GM19395 (cell line): Measurements from ENCODE around the gene ZNF605.
"Not testable (repeated sequence)": the region's sequence is repeated elsewhere in the genome, so short reads cannot be mapped to it uniquely, and the experiment has no call there.

Source experiments
- ATAC-seq: cut with Tn5 transposase; IDR thresholded peaks from one replicate; pipeline ENCODE4 v1.9.1; 2021; ENCODE audit warnings: mild to moderate bottlenecking, moderate library complexity; ENCODE audit not compliant: unreplicated experiment

ZNF605 gene

DNA sequence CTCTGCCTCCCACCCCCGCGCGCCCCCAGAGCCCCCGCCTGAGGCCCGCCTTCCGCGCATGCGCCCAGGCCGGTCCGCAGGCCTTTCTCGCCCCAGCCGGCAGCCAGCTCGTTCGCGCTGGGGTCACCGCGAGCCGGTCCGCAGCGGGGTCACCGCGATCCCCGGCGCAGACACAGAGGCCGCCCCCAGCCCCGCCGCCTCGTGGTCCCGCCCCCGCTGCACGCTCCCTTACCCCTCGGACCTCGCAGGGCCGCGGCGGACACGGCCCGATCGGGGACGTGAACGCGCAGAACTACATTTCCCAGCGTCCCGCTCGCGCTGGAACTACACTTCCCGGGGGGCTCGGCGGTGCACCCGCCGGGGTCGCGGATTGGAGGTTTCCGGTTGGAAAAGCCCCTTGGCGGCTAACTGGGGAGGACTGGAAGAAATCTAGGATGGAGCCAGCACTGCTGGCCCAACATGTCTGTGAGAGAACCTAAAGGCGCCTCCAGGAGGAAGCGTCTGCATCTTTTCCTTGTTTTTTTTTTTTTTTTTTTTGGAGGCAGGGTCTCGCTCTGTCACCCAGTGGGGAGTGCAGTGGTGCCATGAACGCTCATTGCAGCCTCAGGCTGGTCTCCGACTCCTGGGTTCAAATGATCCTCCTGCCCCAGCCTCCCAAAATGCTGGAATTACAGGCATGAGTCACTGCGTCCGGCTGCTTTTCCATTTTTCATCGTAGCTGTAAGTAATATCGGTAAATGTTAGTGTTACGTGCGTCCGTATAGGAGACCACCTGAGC is at the start of gene ZNF605:
Gene ZNF605 (minus strand): TSS at position 296 of the 778 bp plus-strand sequence. CDS start 10,671 bp downstream, outside the sequence.
- peak; percentile 94 for ATAC-seq

- no peak for ATAC-seq
These were observed 42.6 kb upstream of the ZNF605 start for GRCh38 chr12:132998741-132999140.

DNA sequence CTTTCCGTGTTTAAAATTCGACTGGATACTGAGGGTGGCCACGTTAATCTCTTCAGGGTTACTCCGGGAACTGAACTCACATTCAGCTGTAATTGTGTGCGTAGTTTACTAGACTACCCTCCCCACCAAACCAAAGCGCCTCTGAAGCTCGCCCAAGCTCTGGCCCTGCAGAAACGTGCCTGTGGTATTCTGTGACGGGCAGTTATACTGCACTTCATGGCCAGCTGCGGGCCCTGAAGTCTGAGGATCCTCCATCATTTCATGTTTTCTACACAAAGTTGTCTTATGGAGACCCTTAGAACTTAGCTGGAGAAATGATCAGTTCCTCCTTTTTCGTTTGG is 30.7 kb upstream of the ZNF605 start:
- peak; percentile 10 for ATAC-seq

DNA sequence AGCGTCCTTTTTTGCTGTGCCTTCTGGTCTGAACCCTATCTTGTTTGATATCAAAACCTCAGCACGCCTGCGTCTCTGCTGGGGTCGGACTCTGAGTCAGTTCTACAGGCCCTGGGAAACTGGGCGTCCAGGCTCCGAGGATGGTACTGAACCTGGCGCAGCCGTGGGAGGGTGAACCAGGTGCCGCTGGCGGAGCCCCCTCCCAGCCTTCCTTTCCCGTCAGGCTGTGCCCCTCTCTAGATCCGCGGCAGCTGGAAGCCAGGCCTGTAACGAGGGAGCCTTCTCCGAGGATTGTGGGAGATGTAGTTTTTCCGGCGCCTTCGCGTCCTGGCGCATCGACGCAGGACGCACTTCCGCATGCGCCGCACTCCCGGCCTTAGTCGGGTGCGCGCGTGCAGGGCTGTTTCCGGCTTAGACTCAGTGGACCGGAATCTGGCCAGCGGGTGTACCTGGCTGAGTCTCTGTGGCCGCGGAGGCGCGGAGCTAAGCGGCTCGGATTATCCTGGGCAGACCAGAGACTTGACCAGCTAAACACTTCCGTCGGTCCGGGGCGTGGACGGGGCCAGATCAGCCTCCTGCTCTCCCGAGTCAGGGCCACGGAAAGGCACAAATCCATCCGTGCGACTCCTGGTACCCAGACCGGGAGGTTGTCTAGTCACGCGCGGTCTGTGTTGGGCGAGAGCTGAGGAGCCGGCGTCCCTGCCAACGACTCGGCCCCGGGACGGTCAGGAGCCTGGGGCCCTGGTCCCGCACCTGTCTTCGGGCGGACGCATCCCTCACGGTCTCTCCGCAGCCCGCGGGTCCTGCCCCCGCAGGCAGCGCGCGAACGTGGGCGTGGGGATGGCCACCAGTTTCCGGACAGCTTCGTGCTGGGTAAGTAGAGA is 30.1 kb upstream of the ZNF605 start, which contains the start of gene ZNF26:
Gene ZNF26 (plus strand): TSS at position 367 of the 884 bp plus-strand sequence. CDS start 474 bp downstream, at position 841.
- peak; percentile 97 for ATAC-seq

GRCh38 chr12:132976870-132977269 is 20.8 kb upstream of the ZNF605 start:
- ATAC-seq: not testable (repeated sequence)

DNA sequence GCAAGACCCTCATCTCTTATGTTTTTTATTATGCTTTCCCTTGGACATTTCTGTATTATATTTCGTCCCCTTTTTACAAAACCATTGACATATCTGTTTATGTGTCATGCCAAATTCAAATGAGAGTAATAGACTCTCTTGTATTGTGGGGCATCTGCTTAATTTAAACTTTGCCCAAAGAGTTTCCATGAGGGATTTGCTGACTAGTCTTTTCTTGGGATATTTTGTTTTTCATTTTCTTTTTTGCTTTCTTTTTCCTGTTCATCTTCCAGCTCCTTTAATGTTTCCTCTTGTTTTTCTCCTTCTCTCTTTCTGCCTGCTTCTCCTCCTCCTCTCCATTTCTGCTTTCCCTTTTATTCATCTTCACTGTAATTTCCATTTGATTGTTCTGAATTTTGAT is 16.3 kb upstream of the ZNF605 start:
- no peak for ATAC-seq

DNA sequence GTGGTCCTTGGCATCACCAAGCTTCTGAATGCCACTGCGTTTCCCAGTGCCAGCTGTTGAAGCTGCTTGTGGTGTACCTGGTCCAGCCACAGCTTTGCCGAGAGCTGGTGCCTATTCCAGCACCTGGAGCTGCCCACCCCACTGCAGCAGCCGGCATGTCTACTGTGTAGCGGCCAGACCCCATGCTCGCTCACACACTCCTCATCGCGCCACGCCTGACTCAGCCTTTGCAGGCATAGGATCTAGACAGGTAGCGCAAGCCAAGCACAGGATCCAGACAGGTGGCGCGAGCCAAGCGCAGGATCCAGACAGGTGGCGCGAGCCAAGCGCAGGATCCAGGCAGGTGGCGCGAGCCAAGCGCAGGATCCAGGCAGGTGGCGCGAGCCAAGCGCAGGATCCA is 11.6 kb upstream of the ZNF605 start:
- ATAC-seq: no peak

- no peak for ATAC-seq
These were observed 10.7 kb upstream of the ZNF605 start for GRCh38 chr12:132966676-132967415.

DNA sequence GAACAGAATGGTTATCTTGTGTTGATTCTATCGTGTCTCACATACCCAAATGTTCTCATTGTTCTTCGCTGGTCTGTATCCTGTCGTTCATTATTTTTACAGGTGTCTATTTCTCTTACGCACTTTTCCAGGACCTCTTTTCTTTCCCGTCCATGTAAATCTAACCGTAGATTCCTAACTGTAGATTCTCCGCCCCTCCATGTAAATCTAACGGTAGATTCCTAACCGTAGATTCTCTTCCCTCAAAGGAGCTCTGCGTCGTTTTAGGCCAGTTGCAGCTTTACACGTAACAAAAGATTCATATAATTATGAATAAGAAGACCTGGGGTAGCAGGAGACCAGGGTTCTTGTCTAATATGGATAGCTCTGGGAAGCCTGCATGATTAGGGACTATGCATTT is 9.7 kb upstream of the ZNF605 start:
- ATAC-seq: no peak

GRCh38 chr12:132963947-132964346 is 7.8 kb upstream of the ZNF605 start:
- ATAC-seq: not testable (repeated sequence)

- ATAC-seq: not testable (repeated sequence)
These were observed 5.7 kb upstream of the ZNF605 start for GRCh38 chr12:132961790-132962189.

GRCh38 chr12:132955094-132956010 is 754 bp downstream of the ZNF605 start:
- peak; percentile 29 for ATAC-seq

GRCh38 chr12:132954471-132955048 is 1.5 kb downstream of the ZNF605 start:
- ATAC-seq: no peak

DNA sequence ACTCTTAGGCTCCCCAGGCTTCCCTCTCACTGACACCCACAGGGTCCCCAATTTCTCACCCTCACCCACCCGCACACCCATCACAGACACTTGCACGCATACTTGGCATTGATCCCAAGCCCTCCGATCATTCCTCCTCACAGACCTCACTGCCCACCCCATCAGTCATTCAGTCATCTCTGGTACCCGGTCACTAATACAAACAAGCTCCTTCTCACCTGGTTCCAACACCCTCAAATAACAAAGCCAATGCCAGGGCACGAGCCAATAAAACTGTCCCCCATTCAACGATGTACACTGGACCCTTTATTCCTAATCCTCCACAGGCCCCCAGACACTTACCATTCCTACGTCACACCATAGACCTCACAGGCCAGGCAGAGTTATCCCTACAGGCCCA is 2.3 kb downstream of the ZNF605 start:
- ATAC-seq: no peak

DNA sequence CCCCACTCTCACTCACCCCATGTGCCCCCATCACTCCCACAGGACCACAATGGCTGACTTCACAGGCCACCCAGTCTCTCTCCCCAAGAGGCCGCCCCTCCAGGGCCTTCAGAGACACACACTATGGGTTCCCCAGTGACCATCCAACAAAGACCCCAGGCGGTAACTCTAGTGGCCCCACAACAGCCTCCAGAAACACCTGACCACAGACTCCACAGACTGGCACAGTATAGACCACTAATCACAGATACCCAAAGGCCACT is 3.0 kb downstream of the ZNF605 start:
- ATAC-seq: no peak

- no peak for ATAC-seq
These were observed 3.5 kb downstream of the ZNF605 start for GRCh38 chr12:132952371-132953162.

- ATAC-seq: no peak
These were observed 4.5 kb downstream of the ZNF605 start for GRCh38 chr12:132951649-132952048.

- ATAC-seq: no peak
These were observed 5.1 kb downstream of the ZNF605 start for GRCh38 chr12:132950844-132951535.
